NCI-H2081 treated with DMSO at 0.1 percent for 48 hours (cell line): Measurements from ENCODE around the gene DCTN5.
"Not testable (repeated sequence)": the region's sequence is repeated elsewhere in the genome, so short reads cannot be mapped to it uniquely, and the experiment has no call there.

Experiments
- DNase-seq: peaks from one replicate; lab custom pipeline; 2025; lab: John Stamatoyannopoulos, UW

Gene DCTN5

DNA sequence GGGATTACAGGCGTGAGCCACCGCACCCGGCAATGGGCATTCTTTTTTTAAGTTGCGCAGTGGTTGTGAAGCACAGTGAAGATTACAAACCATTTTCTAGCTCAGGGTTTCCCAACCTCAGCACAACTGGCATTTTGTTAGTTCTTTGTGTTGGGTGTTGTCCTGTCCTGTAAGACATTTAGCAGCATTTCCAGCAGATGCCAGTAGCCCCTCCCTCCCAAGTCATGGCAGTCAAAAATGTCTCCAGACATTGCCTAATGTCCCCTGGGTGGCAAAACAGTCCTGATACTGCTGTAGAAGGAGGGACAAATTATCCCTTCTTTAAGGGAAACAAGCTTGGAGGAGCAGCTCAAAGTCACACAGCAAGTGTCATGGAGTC lies 53.0 kb downstream of the DCTN5 start:
- DNase-seq, result no peak

DNA sequence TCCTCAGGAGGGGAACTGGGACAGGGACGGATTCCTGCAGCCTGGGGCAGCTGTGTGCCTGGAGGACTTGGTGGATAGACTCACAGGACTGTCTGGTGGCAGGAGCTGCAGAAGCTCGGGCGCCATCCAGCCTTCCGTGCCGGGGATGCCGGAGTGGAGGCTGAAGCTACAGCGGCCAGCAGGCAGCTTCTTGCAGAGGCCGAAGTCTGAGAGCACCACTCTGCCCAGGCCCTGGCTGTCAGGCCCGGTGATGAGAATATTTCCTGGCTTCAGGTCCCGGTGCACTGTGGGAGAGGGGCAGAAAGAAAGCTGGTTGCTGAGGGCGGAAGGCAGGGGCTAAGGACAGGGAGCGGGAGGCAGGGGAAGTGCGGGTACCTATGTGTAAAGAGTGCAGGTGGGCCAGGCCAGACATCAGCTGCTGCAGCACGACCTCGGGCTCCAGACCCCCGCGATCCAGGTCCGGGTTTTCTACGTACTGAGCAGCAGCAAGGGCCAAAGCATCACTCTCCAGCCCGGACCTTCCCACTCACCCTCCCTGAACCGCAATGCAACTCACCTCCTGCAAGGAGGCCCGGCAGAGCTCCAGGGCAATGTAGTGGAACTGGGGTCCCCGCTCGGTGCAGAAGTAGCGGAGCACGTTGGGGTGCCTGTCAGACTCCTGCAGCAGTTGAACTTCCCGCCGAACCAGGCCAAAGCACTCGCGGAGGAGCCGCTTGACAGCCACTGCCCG lies 53.5 kb downstream of the DCTN5 start:
- no peak for DNase-seq

DNA sequence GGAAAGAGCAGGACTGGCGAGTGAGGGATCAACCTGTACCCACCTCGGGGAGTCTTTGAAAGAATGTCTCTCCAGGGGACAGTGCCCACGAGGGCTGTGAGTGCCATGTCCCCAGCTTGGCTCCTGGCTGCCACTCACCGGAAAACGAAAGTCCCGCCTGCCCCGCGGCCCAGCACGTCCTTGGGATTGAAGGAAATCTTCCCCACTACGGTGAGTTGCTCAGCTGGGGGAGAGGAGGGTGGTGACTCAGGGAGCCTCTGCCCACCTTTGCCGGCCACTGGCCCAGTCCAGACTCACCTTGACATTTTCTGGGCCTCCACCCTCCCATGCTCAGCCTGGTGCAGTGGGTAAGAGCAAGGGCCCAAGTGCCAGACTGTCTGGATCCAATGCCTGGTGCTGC lies 54.5 kb downstream of the DCTN5 start:
- no peak for DNase-seq

DNA sequence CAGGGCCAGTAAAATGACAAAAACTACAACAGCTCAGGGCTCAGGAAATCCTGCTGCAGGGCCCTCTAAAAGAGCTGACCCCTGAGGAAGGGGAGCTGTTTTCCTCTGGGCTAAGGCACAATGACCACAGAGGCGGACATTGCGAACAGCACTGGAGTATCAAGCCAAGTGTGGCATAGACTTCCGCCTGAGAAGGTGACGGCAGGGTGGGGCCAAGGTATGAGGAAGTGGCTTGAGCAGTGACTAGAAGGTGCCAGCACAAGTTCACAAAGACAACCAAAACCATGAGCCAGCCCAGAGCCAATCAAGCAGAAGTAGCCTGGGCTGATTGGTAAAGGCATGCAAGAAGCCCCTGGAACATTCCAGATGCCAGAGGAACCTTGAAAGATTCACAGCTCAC lies 57.8 kb downstream of the DCTN5 start:
- DNase-seq, result no peak

DNA sequence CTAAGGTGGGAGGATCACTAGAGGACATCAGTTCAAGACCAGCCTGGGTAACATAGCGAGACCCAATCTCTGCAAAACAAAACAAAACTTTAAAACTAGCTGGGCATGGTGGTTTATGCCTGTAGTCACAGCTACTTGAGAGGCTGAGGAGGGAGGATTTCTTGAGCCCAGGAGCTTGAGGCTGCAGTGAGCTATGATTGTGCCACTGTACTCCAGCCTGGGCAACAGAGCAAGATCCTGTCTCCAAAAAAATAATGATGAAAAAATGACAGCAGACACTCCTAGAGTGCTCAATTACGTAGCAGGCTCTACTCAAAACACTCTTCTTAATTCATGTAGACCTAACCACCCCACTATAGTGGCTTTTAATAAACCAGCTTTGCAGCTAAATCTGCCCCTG lies 58.8 kb downstream of the DCTN5 start:
- DNase-seq, result no peak

DNA sequence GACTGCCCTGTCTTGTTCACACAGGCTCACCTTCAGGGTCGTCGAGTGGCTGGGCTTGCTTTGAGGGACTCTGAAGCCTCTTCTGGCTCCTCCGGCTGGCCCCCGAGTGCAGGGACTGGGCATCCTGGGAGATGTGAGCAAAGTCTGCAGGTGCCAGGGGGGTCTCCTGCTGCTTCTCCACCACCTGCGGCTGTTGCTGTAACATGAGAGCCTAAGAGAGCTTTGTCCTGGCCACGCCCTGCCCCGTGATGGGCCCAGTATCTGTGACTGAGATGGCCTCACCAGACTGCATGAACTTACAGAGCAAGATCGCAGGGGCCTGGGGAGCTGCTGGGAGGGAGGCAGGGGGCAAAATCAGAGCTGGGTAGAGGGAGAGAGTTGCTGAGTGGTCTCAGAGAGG lies 59.2 kb downstream of the DCTN5 start:
- no peak for DNase-seq

DNA sequence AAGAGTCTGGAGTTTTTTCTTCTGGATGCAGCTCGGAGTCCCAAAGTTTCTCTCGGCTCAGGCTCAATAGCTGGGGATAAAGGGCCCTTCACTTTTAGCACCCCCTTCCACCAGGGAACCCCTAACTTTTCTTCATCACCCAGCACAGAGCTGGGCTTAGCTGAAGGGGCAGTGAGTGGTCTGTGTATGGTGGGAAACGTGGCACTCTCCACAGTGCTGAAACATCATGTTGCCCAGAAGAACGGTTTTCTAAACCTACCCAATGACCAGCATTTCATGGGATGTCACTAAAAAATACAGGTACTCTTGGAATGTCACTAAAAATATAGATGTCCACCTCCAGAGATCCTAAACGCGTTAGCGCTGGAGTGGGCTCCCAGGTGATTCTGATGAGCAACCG lies 59.8 kb downstream of the DCTN5 start:
- DNase-seq, result no peak

DNA sequence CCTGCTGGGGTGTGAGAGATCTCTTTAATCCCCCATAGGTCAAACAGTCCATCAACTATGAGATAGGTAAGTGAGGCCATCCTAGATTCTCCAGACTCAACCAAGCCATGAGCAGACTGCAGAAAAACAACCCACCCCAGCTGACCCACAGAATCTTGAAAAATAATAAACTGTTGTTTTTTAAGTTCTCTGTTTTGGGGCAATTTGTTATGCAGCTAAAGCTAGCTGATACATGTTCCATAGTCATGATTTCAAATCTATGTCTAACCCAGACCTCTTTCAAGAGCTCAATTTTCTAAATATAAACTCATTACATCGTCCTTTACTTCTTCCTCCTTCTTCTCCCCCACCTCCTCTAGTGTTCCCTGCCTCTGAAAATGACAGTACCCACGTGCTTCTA lies 61.7 kb downstream of the DCTN5 start:
- DNase-seq, result no peak

DNA sequence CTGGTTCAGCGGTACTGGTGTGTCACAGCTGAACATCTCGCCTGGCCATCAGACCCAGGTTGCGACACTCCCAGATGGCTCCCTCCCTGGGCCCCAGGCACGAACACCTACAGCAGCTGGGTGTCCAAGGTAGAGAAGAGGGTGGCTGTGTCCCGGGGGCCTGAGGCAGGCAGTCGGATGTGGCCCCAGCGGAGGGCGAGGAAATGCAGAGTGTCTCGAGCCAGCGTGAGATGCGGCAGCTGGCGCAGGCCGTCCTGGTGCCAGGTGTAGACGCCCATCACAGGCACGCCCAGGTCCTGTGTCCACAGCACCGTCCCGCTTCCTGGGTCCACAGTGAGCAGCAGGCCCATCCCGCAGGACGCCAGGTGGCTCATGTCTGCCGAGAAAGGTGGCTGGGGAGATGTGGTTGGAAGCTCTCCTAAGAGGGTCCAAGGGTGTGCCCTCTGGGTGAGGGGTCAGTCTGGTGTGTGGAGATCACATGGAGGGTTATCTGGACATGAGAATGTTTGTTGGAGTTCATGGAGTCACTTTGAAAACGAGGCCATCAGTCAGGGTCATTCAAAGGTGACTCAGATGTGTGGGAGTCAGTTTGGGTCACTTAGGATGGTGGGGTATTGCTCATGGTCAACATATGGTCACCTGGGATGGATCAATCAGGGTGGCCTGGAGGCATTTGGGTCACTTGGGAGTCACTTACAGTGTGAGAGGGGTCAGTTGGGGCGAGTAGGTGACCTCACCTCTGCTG lies 63.7 kb downstream of the DCTN5 start:
- no peak for DNase-seq

DNA sequence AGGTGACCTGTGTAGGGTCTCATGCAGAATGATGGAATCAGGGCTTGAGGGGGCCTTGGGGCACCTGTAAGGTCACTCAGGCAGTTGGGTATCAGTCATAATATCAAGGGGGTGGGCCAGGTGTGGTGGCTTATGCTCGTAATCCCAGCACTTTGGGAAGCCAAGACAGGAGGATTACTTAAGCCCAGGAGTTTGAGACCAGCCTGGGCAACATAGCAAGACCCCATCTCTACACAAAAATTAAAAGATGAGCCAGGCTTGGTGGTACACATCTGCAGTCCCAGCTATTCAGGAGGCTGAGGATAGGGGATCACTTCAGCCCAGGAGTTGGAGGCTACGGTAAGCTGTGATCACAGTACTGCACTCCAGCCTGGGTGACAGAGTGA lies 64.2 kb downstream of the DCTN5 start:
- no peak for DNase-seq

DNA sequence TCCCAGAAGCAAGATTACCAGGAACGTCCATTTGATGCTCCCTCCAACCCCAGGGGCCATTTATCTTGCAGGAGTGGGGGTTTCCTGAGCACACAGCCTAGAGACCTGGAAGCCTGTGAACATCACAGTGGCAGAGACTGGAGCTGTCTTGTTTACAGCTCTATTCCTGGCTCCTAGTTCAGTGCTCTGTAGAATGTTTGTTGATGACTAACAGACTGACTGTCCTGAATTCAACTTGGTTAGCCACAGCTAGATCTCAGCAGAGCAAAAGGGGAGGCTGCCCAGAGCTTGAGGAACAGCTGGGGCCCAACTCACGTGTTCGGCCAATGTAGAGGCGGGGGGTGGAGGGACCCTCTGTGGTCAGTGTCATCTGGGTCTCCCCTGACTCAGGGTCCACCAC lies 65.2 kb downstream of the DCTN5 start:
- DNase-seq, result no peak

DNA sequence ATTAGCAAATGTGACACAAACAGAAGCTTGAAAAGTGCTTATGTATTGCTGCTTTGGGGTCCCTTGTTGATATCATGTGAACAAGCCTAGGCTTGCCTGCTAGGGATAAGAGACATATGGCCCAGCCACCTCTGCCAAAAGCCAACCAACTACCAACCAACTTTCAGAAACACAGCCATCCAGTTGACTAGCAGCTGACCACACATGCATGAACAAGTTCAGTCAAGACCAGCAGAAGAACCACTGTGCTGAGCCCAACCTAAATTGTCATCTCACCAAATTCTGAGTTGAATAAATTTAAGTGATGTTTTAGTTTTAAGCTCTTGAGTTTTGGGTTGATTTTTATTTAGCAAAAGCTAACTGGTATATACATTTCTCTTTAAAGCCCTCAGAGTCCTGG lies 68.3 kb downstream of the DCTN5 start:
- DNase-seq, result no peak

DNA sequence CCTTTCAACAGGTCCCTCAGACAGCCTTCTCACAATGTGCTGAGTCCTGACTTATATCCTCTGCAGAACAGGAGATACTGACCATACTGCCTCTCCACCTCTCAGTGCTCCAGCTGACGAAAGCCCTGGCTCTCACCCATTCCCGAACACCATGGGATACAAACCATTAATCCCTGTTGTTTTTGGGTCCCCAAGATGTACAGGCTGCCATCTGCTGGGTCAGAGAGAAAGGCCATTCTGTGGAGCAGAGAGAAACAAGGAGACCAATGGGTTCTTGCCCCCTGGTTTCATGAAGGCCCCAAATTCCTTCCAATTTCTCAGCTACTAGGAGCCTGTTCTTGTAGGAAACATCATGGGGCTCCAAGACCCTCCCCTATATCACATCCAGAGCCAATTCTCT lies 68.7 kb downstream of the DCTN5 start:
- no peak for DNase-seq

DNA sequence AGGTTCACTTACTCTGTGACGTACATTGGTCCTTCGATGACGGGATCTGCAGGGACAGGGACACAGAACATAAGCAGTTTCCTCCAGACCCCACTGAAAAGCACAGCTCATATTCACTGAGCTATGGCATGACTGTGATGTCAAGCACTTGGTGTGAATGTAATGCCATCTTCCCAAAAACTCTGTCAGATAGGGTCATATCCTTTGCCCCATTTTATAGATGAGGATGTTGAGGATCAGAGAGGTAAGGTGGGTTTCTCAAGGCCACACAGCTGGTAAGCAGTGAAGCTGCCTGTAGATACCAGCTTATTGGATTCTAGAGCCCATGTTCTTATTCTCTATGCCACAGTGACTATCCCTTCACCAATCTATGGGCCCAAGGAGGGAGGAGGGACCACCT lies 69.2 kb downstream of the DCTN5 start:
- DNase-seq, result no peak

DNA sequence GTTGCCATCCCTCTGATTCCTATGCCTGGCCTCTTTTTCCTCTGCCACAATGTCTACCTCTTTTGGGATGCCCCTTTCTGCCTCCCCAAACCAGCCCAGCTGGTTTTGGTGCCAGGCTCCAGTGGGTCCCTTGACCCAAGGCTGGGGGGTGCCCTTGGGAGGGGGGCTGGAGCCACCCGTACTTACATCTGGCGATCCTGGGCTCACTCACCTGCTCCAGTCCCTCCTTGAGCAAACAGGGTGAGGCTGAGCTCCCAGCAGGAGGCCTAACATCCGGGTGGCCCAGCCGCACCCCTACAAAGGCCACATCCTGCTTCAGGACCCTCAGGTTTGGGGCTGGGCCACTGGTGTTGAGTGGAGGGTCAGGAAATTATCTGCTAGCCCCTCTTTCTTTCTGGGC lies 70.5 kb downstream of the DCTN5 start:
- DNase-seq, result no peak

DNA sequence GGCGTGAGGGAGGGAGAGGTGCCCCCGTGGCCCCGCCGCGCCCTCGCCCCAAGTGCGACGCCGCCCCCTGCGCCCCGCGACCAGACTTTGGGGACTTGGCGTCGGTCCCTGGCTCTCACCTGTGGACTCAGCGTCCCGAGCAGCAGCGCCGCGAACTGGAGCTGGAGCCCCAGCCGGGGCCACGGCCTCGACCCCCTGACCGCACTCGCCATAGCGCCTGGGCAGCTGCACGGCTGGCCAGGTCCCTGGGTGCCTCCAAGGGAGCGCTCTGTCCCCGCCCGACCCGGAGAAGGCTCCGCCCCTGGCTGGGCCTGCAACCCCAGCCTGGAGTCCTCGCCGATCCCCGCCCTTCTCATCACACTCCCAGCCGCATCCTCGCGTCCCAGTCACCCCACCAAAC lies 71.7 kb downstream of the DCTN5 start, which contains the start of gene ERN2:
TSS of gene ERN2 (minus strand) at position 247 of the 400 bp plus-strand sequence. CDS start at position 212, 35 bp downstream.
- no peak for DNase-seq

DNA sequence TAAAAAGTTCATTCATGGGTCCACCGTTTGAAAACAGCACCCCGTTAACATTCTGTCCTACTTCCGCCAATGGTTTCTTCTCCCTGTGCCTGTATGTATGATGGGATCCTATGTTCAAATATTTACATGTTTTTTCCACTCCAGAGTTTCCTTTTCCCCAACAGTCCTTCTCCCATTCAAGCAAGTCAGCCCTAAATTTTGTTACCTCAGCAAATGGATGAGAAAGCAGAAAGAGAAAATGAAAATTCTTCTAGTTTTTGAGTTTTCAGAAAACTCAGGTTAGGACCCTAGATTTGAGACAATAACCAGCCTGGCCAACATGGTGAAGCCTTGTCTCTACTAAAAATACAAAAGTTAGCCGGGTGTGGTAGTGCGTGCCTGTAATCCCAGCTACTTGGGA lies 75.2 kb downstream of the DCTN5 start:
- DNase-seq, result no peak

DNA sequence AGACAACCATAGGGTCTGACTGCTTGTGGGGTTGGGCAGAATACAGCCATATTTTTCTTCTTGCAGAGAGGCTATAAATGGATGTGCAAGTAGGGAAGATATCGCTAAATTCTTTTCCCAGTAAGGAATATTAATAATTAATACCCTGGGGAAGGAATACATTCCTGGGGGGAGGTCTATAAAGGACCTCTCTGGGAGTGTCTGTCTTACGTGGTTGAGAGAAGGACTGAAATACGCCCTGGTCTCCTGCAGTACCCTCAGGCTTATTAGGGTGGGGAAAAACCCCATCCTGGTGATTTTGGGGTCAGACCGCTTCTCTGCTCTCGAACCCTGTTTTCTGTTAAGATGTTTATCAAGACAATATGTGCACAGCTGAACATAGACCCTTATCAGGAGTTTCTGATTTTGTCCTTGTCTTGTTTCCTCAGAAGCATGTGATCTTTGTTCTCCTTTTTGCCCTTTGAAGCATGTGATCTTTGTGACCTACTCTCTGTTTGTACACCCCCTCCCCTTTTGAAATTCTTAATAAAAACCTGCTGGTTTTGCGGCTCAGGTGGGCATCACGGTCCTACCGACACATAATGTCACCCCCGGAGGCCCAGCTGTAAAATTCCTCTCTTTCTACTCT lies 81.5 kb downstream of the DCTN5 start:
- DNase-seq, result not testable (repeated sequence)

DNA sequence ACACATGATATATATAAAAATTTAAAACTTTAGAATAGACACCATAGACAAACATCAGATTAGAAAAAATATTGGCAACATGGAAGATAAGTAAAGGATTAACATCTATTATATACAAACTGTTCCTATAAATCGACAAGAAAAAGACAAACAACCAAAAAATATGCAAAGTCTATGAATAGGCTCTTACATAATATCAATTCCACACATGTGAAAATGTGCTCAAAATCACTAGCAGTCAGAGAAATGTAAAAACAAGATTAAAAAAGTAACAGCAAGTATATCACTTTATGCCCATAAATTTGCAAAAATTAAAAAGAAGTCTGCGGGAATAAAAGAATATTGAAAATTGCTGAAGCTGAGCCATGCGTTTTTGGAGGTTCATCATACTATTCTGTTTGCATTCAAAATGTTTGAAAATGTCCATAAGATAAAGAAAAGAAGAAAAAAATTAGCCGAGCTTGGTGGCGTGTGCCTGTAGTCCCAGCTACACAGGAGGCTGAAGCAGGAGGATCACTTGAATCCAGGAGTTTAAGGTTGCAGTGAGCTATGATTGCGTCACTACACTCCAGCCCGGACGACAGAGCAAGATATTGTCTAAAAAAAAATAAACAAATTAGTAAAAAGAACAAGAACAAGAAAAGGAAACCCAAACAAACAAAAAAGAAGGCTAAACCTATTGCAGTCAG lies 83.0 kb downstream of the DCTN5 start:
- no peak for DNase-seq

DNA sequence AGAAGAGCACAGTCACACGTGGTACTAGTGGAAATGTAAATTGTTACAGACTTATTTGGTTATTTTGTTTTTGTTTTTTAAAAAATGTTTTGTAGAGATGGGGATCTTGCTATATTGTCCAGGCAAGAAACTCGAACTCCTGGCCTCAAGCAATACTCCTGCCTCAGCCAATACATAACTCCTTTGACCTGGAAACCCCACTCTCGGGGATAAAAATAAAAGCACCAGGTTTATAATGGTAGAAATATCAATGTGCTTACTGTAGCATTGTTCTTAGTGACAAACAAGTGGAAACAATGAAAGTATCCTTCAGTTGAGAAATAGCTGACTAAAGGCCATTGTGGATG lies 83.5 kb downstream of the DCTN5 start:
- DNase-seq, result no peak

DNA sequence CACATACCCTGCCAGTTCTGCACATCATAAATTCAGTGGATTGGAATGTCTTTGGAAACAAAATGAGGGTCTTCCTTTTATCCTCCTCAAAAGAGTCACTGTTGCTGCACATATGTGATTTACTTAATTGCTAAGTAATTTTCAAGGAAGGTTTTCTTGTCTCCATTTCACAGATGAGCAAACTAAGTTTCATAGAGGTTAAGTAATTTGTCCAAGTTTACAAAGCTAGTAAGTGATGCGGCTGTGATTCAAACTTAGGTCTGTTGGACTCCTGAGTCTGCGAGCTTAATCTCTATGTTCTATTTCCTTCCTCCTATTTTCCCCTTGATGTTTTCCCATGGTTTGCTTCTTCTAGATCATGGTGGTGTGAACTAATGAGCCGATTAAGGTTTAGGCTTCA lies 85.4 kb downstream of the DCTN5 start:
- no peak for DNase-seq
